GM04504 (cell line): ENCODE data around the gene LBX1.
"Not testable (repeated sequence)": the region's sequence is repeated elsewhere in the genome, so short reads cannot be mapped to it uniquely, and the experiment has no call there.

ENCODE experiments used
- DNase-seq: peaks from one replicate; pipeline ENCODE4 v3.0.0-alpha.2; 2012; ENCODE audit warnings: low read depth

LBX1 gene

GRCh38 chr10:101208543-101208942, 20.7 kb downstream of the LBX1 start:
- DNase-seq = no peak

- no peak for DNase-seq
Measured at GRCh38 chr10:101207026-101207425, 22.2 kb downstream of the LBX1 start.

GRCh38 chr10:101202667-101203066, 26.6 kb downstream of the LBX1 start:
- not testable (repeated sequence) for DNase-seq

- DNase-seq = not testable (repeated sequence)
Measured at GRCh38 chr10:101198326-101198977, 30.8 kb downstream of the LBX1 start.

GRCh38 chr10:101195921-101196320, 33.3 kb downstream of the LBX1 start:
- no peak for DNase-seq

- DNase-seq = no peak
Measured at GRCh38 chr10:101189461-101190401, 39.5 kb downstream of the LBX1 start.

- DNase-seq = no peak
Measured at GRCh38 chr10:101188942-101189341, 40.3 kb downstream of the LBX1 start.

- no peak for DNase-seq
Measured at GRCh38 chr10:101183458-101184183, 45.6 kb downstream of the LBX1 start.

- no peak for DNase-seq
Measured at GRCh38 chr10:101182936-101183335, 46.3 kb downstream of the LBX1 start.
